ENCODE data around the gene CAMP. TPM values are rescaled to one million over a fixed set of nuclear protein-coding genes. Genes with fewer than 3 reads are reported as not detected.

CAMP gene
- total and polyA plus RNA-seq, 2 of the 13 experiments (the other 11 are each of a cell fraction or from before 2014, with no cell fraction given), result not detected

DNA sequence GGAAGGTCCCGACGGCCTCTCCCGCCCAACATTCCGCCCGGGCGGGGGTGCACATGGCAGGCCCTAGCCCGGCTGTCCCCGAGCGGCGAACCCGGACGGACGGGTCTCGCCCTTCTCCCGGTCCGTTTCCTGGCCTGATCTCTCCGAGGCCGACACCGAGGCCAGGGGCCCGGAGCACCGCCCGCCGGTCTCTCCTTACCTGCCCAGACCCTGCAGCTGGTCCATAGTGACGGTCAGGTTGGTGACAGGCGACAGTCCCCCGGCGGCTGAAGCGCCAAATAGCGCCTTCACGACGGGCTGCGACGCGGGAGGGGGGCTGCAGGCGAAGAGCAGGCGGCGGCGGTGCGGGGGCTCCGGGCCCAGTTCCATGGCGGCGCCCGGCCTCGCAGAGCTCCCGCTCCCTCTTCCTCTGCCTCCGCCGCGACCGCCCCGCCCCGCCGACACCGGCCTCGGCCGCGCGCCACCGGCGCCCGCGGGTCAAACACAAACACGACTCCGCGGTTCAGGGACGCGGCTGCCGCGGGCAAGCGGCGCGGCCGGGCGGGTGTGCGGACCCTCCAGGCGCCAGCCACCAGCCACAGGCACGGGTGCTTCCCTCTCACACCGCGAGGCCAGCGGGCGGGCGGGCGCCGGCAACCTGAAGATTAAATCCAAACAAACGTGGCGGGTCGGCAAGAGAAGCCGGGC, 35.6 kb upstream of the CAMP start (continued):
- TF ChIP-seq, protein P1, sequence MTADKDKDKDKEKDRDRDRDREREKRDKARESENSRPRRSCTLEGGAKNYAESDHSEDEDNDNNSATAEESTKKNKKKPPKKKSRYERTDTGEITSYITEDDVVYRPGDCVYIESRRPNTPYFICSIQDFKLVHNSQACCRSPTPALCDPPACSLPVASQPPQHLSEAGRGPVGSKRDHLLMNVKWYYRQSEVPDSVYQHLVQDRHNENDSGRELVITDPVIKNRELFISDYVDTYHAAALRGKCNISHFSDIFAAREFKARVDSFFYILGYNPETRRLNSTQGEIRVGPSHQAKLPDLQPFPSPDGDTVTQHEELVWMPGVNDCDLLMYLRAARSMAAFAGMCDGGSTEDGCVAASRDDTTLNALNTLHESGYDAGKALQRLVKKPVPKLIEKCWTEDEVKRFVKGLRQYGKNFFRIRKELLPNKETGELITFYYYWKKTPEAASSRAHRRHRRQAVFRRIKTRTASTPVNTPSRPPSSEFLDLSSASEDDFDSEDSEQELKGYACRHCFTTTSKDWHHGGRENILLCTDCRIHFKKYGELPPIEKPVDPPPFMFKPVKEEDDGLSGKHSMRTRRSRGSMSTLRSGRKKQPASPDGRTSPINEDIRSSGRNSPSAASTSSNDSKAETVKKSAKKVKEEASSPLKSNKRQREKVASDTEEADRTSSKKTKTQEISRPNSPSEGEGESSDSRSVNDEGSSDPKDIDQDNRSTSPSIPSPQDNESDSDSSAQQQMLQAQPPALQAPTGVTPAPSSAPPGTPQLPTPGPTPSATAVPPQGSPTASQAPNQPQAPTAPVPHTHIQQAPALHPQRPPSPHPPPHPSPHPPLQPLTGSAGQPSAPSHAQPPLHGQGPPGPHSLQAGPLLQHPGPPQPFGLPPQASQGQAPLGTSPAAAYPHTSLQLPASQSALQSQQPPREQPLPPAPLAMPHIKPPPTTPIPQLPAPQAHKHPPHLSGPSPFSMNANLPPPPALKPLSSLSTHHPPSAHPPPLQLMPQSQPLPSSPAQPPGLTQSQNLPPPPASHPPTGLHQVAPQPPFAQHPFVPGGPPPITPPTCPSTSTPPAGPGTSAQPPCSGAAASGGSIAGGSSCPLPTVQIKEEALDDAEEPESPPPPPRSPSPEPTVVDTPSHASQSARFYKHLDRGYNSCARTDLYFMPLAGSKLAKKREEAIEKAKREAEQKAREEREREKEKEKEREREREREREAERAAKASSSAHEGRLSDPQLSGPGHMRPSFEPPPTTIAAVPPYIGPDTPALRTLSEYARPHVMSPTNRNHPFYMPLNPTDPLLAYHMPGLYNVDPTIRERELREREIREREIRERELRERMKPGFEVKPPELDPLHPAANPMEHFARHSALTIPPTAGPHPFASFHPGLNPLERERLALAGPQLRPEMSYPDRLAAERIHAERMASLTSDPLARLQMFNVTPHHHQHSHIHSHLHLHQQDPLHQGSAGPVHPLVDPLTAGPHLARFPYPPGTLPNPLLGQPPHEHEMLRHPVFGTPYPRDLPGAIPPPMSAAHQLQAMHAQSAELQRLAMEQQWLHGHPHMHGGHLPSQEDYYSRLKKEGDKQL (CRISPR knock-in tag; IDR thresholded peaks at IDR 0.05; ENCODE audit: low read depth), result no peak
- TF ChIP-seq MIER3 (CRISPR knock-in tag; IDR thresholded peaks at IDR 0.05; ENCODE audit: borderline replicate concordance), result no peak
- TF ChIP-seq, protein P2, sequence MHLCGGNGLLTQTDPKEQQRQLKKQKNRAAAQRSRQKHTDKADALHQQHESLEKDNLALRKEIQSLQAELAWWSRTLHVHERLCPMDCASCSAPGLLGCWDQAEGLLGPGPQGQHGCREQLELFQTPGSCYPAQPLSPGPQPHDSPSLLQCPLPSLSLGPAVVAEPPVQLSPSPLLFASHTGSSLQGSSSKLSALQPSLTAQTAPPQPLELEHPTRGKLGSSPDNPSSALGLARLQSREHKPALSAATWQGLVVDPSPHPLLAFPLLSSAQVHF (CRISPR knock-in tag; IDR thresholded peaks at IDR 0.05), result no peak
- TF ChIP-seq TARDBP (CRISPR knock-in tag; IDR thresholded peaks at IDR 0.05), result 0 out of 2 replicates have a peak, but pooled peaks have one; percentile 1
- TF ChIP-seq SRF (IDR thresholded peaks at IDR 0.05; ENCODE audit: low read depth, low read length), result no peak
- TF ChIP-seq, protein P3, sequence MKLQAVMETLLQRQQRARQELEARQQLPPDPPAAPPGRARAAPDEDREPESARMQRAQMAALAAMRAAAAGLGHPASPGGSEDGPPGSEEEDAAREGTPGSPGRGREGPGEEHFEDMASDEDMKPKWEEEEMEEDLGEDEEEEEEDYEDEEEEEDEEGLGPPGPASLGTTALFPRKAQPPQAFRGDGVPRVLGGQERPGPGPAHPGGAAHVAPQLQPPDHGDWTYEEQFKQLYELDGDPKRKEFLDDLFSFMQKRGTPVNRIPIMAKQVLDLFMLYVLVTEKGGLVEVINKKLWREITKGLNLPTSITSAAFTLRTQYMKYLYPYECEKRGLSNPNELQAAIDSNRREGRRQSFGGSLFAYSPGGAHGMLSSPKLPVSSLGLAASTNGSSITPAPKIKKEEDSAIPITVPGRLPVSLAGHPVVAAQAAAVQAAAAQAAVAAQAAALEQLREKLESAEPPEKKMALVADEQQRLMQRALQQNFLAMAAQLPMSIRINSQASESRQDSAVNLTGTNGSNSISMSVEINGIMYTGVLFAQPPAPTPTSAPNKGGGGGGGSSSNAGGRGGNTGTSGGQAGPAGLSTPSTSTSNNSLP (IDR thresholded peaks at IDR 0.05; ENCODE audit: low read depth, low read length), result no peak
- TF ChIP-seq TAF15 (IDR thresholded peaks at IDR 0.05; ENCODE audit: low read depth, low read length, poor library complexity, severe bottlenecking), result no peak
- TF ChIP-seq HOXA5 (CRISPR knock-in tag; IDR thresholded peaks at IDR 0.05), result no peak
- TF ChIP-seq PBX2 (CRISPR knock-in tag; IDR thresholded peaks at IDR 0.05), result no peak
- no peak for TF ChIP-seq ZNF234 (CRISPR knock-in tag; conservative IDR thresholded peaks at IDR 0.05)
- TF ChIP-seq HNF4A (CRISPR knock-in tag; IDR thresholded peaks at IDR 0.05), result no peak
- TF ChIP-seq REXO4 (CRISPR knock-in tag; IDR thresholded peaks at IDR 0.05; ENCODE audit: borderline replicate concordance), result no peak
- TF ChIP-seq, protein P4, sequence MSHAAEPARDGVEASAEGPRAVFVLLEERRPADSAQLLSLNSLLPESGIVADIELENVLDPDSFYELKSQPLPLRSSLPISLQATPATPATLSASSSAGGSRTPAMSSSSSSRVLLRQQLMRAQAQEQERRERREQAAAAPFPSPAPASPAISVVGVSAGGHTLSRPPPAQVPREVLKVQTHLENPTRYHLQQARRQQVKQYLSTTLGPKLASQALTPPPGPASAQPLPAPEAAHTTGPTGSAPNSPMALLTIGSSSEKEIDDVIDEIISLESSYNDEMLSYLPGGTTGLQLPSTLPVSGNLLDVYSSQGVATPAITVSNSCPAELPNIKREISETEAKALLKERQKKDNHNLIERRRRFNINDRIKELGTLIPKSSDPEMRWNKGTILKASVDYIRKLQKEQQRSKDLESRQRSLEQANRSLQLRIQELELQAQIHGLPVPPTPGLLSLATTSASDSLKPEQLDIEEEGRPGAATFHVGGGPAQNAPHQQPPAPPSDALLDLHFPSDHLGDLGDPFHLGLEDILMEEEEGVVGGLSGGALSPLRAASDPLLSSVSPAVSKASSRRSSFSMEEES (CRISPR knock-in tag; IDR thresholded peaks at IDR 0.05), result no peak
- 0 out of 2 replicates have a peak, but pooled peaks have one; percentile 9 for TF ChIP-seq ZBTB10 (CRISPR knock-in tag; IDR thresholded peaks at IDR 0.05; ENCODE audit: borderline replicate concordance)
- no peak for TF ChIP-seq HMG20B (CRISPR knock-in tag; conservative IDR thresholded peaks at IDR 0.05)
- TF ChIP-seq RXRA (CRISPR knock-in tag; IDR thresholded peaks at IDR 0.05), result no peak

Data from HepG2 (cell line).